ENCODE measurements around the gene CCDC91. TPM values are rescaled to one million over a fixed set of nuclear protein-coding genes. Genes with fewer than 3 reads are reported as not detected.
A peak's percentile ranks its signal among the peaks of the same experiment; 100 is the strongest.

Gene CCDC91
- total RNA-seq, 1 donor from 2014 or later: 23.2 TPM

GRCh38 chr12:28243310-28243633 lies 53.0 kb downstream of the CCDC91 start:
- Mint-ChIP-seq H3K27me3 (no peaks in the 10 kb centered on the region), H3K4me1 (ENCODE audit: unreplicated experiment) (peaks cover 3% of the 10 kb centered on the region), H3K4me3 (no peak overlapping the region), H3K9me3 (peaks cover 13% of the 10 kb centered on the region), H3K27ac (no peak overlapping the region), H3K36me3 (peaks cover 17% of the 10 kb centered on the region)
- no peak for DNase-seq (ENCODE audit: extremely low spot score, unreplicated experiment)
- TF ChIP-seq CTCF (conservative IDR thresholded peaks at IDR 0.05): no peak

- TF ChIP-seq CTCF (conservative IDR thresholded peaks at IDR 0.05): no peak
- Mint-ChIP-seq H3K9me3 (peaks cover 17% of the 10 kb centered on the region), H3K4me3 (no peak overlapping the region), H3K27ac (no peak overlapping the region), H3K27me3 (no peaks in the 10 kb centered on the region), H3K4me1 (ENCODE audit: unreplicated experiment) (peaks cover 16% of the 10 kb centered on the region), H3K36me3 (peaks cover 21% of the 10 kb centered on the region)
- no peak for DNase-seq (ENCODE audit: extremely low spot score, unreplicated experiment)
Observed at GRCh38 chr12:28247806-28248205, 57.5 kb downstream of the CCDC91 start.

- H3K4me3 Mint-ChIP-seq: peak overlapping the region; percentile 3
- DNase-seq (ENCODE audit: extremely low spot score, unreplicated experiment): no peak
- no peaks in the 10 kb centered on the region for H3K27me3 Mint-ChIP-seq
- H3K27ac Mint-ChIP-seq: peak overlapping the region; percentile 8
- H3K36me3 Mint-ChIP-seq: peaks cover 24% of the 10 kb centered on the region
- H3K4me1 Mint-ChIP-seq (ENCODE audit: unreplicated experiment): peaks cover 16% of the 10 kb centered on the region
- H3K9me3 Mint-ChIP-seq: peaks cover 22% of the 10 kb centered on the region
- no peak for TF ChIP-seq CTCF (conservative IDR thresholded peaks at IDR 0.05)
Observed at GRCh38 chr12:28248555-28249145, 58.4 kb downstream of the CCDC91 start.

GRCh38 chr12:28253161-28253641 lies 62.9 kb downstream of the CCDC91 start:
- H3K27me3 Mint-ChIP-seq: no peaks in the 10 kb centered on the region
- H3K4me3 Mint-ChIP-seq: no peak overlapping the region
- peaks cover 9% of the 10 kb centered on the region for H3K9me3 Mint-ChIP-seq
- peaks cover 14% of the 10 kb centered on the region for H3K4me1 Mint-ChIP-seq (ENCODE audit: unreplicated experiment)
- DNase-seq (ENCODE audit: extremely low spot score, unreplicated experiment): no peak
- no peak overlapping the region for H3K27ac Mint-ChIP-seq
- no peak for TF ChIP-seq CTCF (conservative IDR thresholded peaks at IDR 0.05)
- H3K36me3 Mint-ChIP-seq: peaks cover 21% of the 10 kb centered on the region

GRCh38 chr12:28257411-28257810 lies 67.2 kb downstream of the CCDC91 start:
- Mint-ChIP-seq H3K27ac (no peak overlapping the region), H3K36me3 (peaks cover 41% of the 10 kb centered on the region), H3K4me3 (no peak overlapping the region), H3K9me3 (peaks cover 5% of the 10 kb centered on the region), H3K27me3 (no peaks in the 10 kb centered on the region), H3K4me1 (ENCODE audit: unreplicated experiment) (no peaks in the 10 kb centered on the region)
- no peak for TF ChIP-seq CTCF (conservative IDR thresholded peaks at IDR 0.05)
- DNase-seq (ENCODE audit: extremely low spot score, unreplicated experiment): no peak

- Mint-ChIP-seq H3K9me3 (no peaks in the 10 kb centered on the region), H3K4me1 (ENCODE audit: unreplicated experiment) (no peaks in the 10 kb centered on the region), H3K27me3 (no peaks in the 10 kb centered on the region), H3K36me3 (peaks cover 32% of the 10 kb centered on the region), H3K27ac (no peak overlapping the region), H3K4me3 (no peak overlapping the region)
- DNase-seq (ENCODE audit: extremely low spot score, unreplicated experiment): no peak
- TF ChIP-seq CTCF (conservative IDR thresholded peaks at IDR 0.05): no peak
Observed at GRCh38 chr12:28258998-28259397, 68.7 kb downstream of the CCDC91 start.

Measured in type B pancreatic cell (in vitro differentiated cells).